ENCODE data around the gene CCDC184. TPM values are rescaled to one million over a fixed set of nuclear protein-coding genes. Genes with fewer than 3 reads are reported as not detected.
"Not testable (repeated sequence)": the region's sequence is repeated elsewhere in the genome, so short reads cannot be mapped to it uniquely, and the experiment has no call there.

The CCDC184 gene
- total RNA-seq, 2 donors from 2014 or later = 1.9 to 3.7 TPM

DNA sequence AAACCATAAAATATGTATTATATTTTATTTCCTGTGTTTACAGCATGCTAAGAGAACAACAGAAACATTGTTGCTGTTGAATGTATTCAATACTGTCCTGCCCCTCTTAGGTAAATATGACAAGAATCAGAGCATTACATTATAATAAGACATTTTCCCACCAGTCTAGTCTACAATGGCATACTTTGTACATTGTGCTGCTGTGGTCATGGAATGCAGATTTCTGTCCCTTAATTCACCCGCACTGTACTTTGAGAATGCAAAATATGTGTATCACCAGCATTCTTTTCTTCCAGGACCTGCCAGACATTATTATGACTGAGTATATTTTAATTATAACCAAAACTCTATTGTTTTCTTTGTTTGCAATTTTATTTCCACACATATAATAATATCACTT is 36.2 kb downstream of the CCDC184 start:
- Histone ChIP-seq H3K27me3 (replicated peaks; ENCODE audit: insufficient read depth) (no peaks in the 10 kb centered on the region), H3K9me3 (no peaks in the 10 kb centered on the region), H3K4me1 (replicated peaks) (no peaks in the 10 kb centered on the region), H3K4me3 (no peak overlapping the region), H3K27ac (no peak overlapping the region), H3K36me3 (no peaks in the 10 kb centered on the region)
- WGBS = 97% methylated on average over 1 of the region's 1 CpG
- no peak for DNase-seq (ENCODE audit: low spot score)
- intact Hi-C loops (cut with DNase I) = no loop called here
- TF ChIP-seq POLR2AphosphoS5 (IDR thresholded peaks at IDR 0.05) (no peak), POLR2A (IDR thresholded peaks at IDR 0.05) (no peak)
- TF ChIP-seq, protein P1, sequence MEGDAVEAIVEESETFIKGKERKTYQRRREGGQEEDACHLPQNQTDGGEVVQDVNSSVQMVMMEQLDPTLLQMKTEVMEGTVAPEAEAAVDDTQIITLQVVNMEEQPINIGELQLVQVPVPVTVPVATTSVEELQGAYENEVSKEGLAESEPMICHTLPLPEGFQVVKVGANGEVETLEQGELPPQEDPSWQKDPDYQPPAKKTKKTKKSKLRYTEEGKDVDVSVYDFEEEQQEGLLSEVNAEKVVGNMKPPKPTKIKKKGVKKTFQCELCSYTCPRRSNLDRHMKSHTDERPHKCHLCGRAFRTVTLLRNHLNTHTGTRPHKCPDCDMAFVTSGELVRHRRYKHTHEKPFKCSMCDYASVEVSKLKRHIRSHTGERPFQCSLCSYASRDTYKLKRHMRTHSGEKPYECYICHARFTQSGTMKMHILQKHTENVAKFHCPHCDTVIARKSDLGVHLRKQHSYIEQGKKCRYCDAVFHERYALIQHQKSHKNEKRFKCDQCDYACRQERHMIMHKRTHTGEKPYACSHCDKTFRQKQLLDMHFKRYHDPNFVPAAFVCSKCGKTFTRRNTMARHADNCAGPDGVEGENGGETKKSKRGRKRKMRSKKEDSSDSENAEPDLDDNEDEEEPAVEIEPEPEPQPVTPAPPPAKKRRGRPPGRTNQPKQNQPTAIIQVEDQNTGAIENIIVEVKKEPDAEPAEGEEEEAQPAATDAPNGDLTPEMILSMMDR (IDR thresholded peaks at IDR 0.05) = no peak

DNA sequence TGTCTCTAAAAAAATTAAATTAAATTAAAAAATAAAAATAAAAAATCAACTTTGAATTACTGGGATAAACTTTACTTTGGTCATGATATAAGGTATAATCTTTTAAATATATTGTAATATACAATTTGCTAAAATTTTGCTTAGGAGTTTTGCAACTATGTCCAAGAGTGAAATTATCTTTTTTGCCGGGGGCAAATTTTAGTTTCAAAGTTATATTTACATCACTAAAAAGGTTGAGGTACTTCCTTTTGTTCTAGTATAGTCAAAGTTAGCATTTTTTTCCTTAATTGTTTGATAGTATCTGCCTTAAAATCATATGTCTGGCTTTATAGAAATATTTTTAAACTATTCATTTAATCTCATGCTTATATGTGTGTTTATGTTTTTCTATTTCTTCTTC is 37.3 kb downstream of the CCDC184 start:
- intact Hi-C loops (cut with DNase I) = no loop called here
- Histone ChIP-seq H3K36me3 (no peaks in the 10 kb centered on the region), H3K27ac (no peak overlapping the region), H3K4me3 (no peak overlapping the region), H3K9me3 (no peaks in the 10 kb centered on the region), H3K27me3 (replicated peaks; ENCODE audit: insufficient read depth) (no peaks in the 10 kb centered on the region), H3K4me1 (replicated peaks) (no peaks in the 10 kb centered on the region)
- WGBS = 84% methylated on average over 1 of the region's 1 CpG
- no peak for TF ChIP-seq POLR2AphosphoS5 (IDR thresholded peaks at IDR 0.05)
- TF ChIP-seq, protein P1 (IDR thresholded peaks at IDR 0.05) = no peak
- no peak for TF ChIP-seq POLR2A (IDR thresholded peaks at IDR 0.05)
- no peak for DNase-seq (ENCODE audit: low spot score)

DNA sequence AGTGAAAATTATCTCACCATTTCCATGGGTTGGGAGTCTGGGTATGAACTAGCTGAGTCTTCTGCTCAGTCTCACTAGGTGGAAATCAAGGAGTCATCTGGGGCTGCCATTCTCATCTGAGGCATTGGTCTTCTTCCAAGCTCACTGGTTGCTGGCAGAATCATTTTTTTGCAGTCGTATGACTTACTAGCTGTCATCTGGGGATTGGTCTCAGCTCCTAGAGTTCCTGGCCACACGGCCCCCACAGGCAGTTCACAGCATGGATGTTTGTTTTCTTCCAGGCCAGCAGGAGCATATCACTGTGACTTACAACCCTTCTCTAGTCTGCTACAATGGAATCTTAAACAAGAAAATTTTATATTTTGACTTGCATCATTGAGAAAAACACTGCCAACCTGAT is 38.2 kb downstream of the CCDC184 start:
- Histone ChIP-seq H3K4me1 (replicated peaks) (no peaks in the 10 kb centered on the region), H3K27me3 (replicated peaks; ENCODE audit: insufficient read depth) (no peaks in the 10 kb centered on the region), H3K27ac (no peak overlapping the region), H3K36me3 (no peaks in the 10 kb centered on the region), H3K9me3 (no peaks in the 10 kb centered on the region), H3K4me3 (no peak overlapping the region)
- no peak for DNase-seq (ENCODE audit: low spot score)
- 28% methylated on average over 2 of the region's 2 CpGs for WGBS
- no peak for TF ChIP-seq POLR2A (IDR thresholded peaks at IDR 0.05)
- TF ChIP-seq POLR2AphosphoS5 (IDR thresholded peaks at IDR 0.05) = no peak
- TF ChIP-seq, protein P1 (IDR thresholded peaks at IDR 0.05) = no peak
- intact Hi-C loops (cut with DNase I) = no loop called here

DNA sequence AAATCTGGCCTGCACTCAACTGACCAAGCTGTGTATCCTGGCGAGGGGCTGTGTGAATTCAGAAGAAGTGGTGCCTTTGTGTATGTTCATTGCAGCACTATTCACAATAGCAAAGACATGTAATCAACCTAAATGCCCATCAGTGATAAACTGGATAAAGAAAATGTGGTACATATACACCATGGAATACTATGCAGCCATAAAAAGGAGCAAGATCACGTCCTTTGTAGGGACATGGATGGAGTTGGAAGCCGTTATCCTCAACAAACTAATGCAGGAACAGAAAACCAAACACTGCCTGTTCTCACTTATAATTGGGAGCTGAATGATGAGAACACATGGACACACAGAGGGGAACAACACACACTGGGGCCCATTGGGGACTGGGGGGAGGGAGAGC is 41.1 kb downstream of the CCDC184 start:
- H3K9me3 ChIP-seq; H3K27me3 ChIP-seq (replicated peaks; ENCODE audit: insufficient read depth); H3K36me3 ChIP-seq; intact Hi-C loops (cut with DNase I); H3K27ac ChIP-seq; H3K4me1 ChIP-seq (replicated peaks); H3K4me3 ChIP-seq; DNase-seq (ENCODE audit: low spot score): not testable (repeated sequence)
- WGBS = 83% methylated on average over 3 of the region's 3 CpGs

DNA sequence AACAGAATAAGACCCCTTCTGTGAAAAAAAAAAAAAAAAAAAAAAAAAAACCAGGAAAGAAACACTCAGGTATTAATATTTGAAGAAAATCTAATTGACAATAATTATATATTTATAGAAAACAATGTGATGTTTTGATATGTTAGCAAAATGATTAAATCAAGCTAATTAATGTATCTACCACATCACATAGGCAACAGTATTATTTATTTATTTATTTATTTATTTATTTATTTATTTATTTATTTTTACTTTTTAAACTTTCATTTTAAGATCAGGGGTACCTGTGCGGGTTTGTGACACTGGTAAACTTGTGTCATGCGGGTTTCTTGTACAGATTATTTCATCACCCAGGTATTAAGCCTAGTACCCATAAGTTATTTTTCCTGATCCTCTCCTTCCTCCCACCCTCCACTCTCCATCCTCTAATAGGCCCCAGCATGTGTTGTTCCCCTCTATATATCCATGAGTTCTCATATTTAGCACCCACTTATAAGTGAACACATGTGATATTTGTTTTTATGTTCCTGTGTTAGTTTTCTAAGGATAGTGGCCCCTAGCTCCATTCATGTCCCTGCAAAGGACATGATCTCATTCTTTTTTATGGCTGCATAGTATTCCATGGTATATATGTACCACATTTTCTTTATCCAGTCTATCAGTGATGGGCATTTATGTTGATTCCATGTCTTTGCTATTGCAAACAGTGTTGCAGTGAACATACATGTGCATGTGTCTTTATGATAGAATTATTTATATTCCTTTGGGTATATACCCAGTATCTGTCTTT is 47.9 kb downstream of the CCDC184 start:
- H3K36me3 ChIP-seq; H3K27ac ChIP-seq; H3K4me3 ChIP-seq; H3K9me3 ChIP-seq; intact Hi-C loops (cut with DNase I); H3K27me3 ChIP-seq (replicated peaks; ENCODE audit: insufficient read depth); DNase-seq (ENCODE audit: low spot score); H3K4me1 ChIP-seq (replicated peaks): not testable (repeated sequence)
- 93% methylated on average over 2 of the region's 2 CpGs for WGBS

Other genes starting within 250 kb of the CCDC184 start
- gene TMEM106C, start 220.0 kb upstream of the CCDC184 start, total RNA-seq = 10 to 100 TPM; 54.6 to 91.1 TPM
- 1 to 10 TPM in 1 of 2 donors, under 1 TPM in 1; 0.14 to 1.9 TPM for gene COL2A1, start 179.2 kb upstream of the CCDC184 start, total RNA-seq
- gene SENP1, start 77.6 kb upstream of the CCDC184 start, total RNA-seq = 10 to 100 TPM; 11.5 to 49.6 TPM
- gene PFKM, start 64.3 kb upstream of the CCDC184 start, total RNA-seq = 10 to 100 TPM; 36.9 to 71.9 TPM
- 10 to 100 TPM; 38.8 to 43.2 TPM for gene ASB8, start 26.1 kb upstream of the CCDC184 start, total RNA-seq
- not detected for gene OR10AD1, start 19.6 kb downstream of the CCDC184 start, total RNA-seq
- gene ZNF641, start 167.3 kb downstream of the CCDC184 start, total RNA-seq = 10 to 100 TPM; 21.7 to 39.7 TPM